Choroid plexus epithelial cell (primary cell): Measurements from ENCODE around the gene BBC3.

Experiments
- DNase-seq: peaks from one replicate; pipeline ENCODE4 v3.0.0-alpha.2; 2010; ENCODE audit warnings: low read depth
- H3K4me3 ChIP-seq: 2 replicates; pipeline ENCODE4 v1.5.1; 2011; ENCODE audit warnings: low read depth, mild to moderate bottlenecking, control low read depth, low read length, moderate library complexity
- CTCF ChIP-seq: conservative IDR thresholded peaks from 2 replicates; pipeline ENCODE4 v1.5.1; 2011; ENCODE audit warnings: low read depth, mild to moderate bottlenecking, control low read depth, inconsistent platforms, low read length, moderate library complexity

Gene BBC3

DNA sequence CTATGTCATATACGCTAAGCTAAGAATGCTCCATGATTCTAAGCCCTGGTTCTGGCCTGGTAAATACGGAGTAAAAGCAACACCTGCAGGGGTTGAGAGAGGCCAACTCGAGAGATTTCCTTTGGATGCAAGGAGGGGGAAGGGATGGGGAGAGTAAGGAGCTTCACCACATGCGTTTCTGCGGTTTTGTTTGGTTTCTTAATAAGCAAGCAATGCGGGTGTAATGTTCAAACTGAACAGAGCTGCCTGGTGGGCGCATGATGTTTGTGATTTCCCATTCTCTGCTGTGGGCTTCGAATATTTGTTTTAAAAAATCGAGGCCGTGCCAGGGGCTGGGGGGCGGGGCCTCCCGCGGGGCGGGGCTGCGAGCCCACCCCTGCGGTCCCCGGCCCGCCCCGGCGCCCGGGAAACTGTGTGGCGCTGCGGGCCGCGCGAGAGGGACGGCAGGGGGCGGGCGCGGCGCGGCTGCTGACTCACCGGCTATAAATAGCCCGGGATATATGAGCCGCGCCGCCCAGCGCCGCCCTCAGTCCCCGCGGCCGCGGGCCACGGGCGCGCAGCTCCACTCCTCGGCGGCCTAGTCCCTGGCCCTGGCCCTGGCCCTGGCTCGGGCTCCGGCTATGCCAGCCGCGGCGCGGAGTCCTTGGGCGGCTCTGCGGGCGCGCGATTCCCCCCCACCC lies 5.1 kb downstream of the BBC3 start:
- peak overlapping the region; percentile 97 for H3K4me3 ChIP-seq
- DNase-seq = peak; percentile 90
- peak; percentile 18 for TF ChIP-seq CTCF

DNA sequence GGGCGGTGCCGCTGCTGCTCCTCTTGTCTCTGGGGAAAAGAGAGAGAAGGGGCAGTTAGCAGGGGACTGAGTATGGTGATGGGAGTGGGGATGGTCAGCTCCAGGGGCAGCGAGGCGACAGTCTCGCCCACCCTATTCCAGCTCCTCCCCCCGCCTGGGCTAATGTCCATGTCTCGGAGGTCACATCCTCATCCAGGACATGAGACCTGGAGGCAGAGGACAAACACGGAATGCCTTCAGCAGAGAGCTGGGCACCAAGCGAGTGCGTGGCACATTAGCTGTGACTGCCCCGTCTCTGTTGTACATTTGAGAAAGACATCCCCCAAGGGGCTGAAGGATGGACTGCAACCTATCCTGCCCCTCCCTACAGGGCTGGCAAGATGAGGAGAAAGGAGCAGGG lies 9.1 kb downstream of the BBC3 start:
- DNase-seq = no peak
- no peak overlapping the region for H3K4me3 ChIP-seq
- no peak for TF ChIP-seq CTCF

DNA sequence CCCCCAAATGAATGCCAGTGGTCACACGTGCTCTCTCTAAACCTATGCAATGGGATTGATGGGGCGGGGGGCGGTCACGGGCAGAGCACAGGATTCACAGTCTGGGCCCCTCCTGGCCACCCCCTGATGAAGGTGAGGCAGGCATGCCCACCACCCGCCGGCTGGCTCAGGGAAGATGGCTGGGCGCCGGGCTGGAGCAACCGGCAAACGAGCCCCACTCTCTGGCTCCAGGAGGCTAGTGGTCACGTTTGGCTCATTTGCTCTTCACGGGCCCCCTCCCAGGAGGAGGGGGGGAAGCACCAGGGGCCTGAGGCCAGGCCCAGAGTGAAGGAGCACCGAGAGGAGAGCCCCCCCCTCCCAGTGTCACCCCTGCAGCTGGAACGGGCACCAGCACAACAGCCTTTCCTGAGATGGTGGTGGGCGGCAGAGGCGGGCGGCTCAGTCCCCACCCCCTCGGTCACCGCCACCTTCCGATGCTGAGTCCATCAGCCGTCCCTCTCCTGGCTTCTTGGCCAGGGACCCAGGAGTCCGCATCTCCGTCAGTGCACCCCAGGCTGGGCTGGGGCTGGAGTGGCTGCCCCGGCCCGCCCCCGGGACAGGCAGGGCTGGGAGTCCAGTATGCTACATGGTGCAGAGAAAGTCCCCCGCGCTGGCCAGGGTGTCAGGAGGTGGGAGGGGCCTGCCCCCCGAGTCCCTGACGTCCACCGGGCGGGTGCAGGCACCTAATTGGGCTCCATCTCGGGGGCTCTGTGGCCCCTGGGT lies 9.7 kb downstream of the BBC3 start:
- H3K4me3 ChIP-seq = no peak overlapping the region
- no peak for DNase-seq

GRCh38 chr19:47215581-47215980 lies 15.4 kb downstream of the BBC3 start:
- no peak for DNase-seq
- no peak overlapping the region for H3K4me3 ChIP-seq
- no peak for TF ChIP-seq CTCF

More for the DNA sequence above, 9.7 kb downstream of the BBC3 start:
- no peak for TF ChIP-seq CTCF

- H3K4me3 ChIP-seq = no peak overlapping the region
- TF ChIP-seq CTCF = peak; percentile 84
- DNase-seq = peak; percentile 90
These were observed 20.2 kb downstream of the BBC3 start for GRCh38 chr19:47210689-47211316.

DNA sequence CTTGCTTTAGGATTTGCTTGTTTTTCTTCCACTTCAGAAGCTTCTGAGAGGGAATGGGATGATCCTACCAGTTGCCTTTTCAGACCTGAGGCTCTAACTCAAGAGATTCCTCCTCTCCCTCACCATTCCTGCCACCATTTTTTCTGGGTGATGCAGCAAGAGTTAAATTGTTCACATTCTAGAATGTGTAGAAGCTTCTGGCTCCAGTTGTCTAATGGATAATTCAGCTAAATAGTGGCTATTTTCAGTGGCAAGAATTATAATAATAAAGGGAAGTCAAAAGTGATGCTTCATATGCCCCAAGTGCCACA lies 20.9 kb downstream of the BBC3 start:
- no peak for TF ChIP-seq CTCF
- DNase-seq = no peak
- no peak overlapping the region for H3K4me3 ChIP-seq
